T-helper 17 cell (primary cell): ENCODE results near the gene STRA6. TPM values are rescaled to one million over a fixed set of nuclear protein-coding genes. Genes with fewer than 3 reads are reported as not detected.

Experiments used
- ATAC-seq: fragments of 150-1000 bp; cut with Tn5 transposase; 2 replicates; pipeline ENCODE4 v1.10.0; 2021; ENCODE audit warnings: mild to moderate bottlenecking, moderate library complexity
- DNase-seq, 3 donors: peaks; one replicate each; pipeline versions ENCODE4 v3.0.0 to v3.0.0-alpha.2; 2020 to 2021
- H3K9me3 ChIP-seq: one replicate; pipeline ENCODE4 v1.7.0; 2013; ENCODE audit warnings: low read length, mild to moderate bottlenecking; ENCODE audit not compliant: control insufficient read depth, poor library complexity, severe bottlenecking
- H3K27ac Mint-ChIP-seq: one replicate; pipeline ENCODE4 v1.8.0; 2022; ENCODE audit warnings: mild to moderate bottlenecking, moderate library complexity, mixed read lengths
- H3K27me3 Mint-ChIP-seq: one replicate; pipeline ENCODE4 v1.8.0; 2022; ENCODE audit warnings: mixed read lengths
- H3K36me3 Mint-ChIP-seq: one replicate; pipeline ENCODE4 v1.8.0; 2022; ENCODE audit warnings: low read depth, mixed read lengths
- H3K4me1 Mint-ChIP-seq: one replicate; pipeline ENCODE4 v1.8.0; 2022; ENCODE audit warnings: mild to moderate bottlenecking, mixed read lengths
- H3K4me3 Mint-ChIP-seq: one replicate; pipeline ENCODE4 v1.8.0; 2022; ENCODE audit warnings: mild to moderate bottlenecking, moderate library complexity, mixed read lengths
- total RNA-seq, 4 donors: library from RNA in 2 of 4; stranded (reverse) in 2 of 4; gene quantifications; one replicate each; pipeline ENCODE4 v1.2.3 and lab custom pipeline; 2022 to 2026

The STRA6 gene
- total RNA-seq, 2 donors from 2014 or later: not detected

DNA sequence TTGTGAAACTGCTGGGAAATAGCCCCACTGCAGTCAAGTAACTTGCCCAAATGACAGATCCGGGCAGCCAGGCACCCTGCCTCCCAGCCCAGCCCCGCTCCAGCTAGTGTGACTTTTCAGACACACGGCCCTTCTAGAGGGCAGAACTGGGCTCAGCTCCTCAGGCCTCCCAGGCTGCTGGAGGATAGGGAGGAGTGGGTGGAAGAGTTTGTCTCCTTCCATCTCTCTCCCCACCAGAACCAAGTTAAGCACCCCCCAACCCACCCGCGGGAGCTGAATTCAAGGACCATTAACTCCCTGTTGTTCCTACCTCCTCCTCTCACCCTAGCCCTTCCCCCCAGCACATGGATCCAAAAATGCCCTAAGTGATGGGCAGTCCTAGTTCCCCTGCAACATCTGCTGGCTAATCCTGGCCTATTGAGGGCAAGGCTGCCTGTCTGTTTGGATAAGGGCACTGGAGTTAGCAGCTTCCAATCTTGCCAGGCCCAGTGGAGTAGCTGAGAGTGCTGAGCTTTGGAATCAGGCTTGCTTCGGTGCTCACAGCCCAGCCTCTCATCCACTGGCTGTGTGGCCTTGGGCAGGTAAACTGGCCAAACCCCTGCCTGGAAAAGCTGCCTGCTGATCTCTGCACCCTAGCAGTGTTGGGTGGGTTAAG is 36.6 kb upstream of the STRA6 start:
- no peak overlapping the region for H3K4me3 Mint-ChIP-seq
- peaks cover 2% of the 10 kb centered on the region for H3K4me1 Mint-ChIP-seq
- H3K36me3 Mint-ChIP-seq: peaks cover 11% of the 10 kb centered on the region
- ATAC-seq (no peak), DNase-seq (no peak)
- H3K27ac Mint-ChIP-seq: no peak overlapping the region
- peaks cover 42% of the 10 kb centered on the region for H3K27me3 Mint-ChIP-seq
- H3K9me3 ChIP-seq: no peaks in the 10 kb centered on the region

GRCh38 chr15:74235962-74236361 is 33.4 kb upstream of the STRA6 start, which contains the start of gene CCDC33:
TSS of gene CCDC33 (plus strand) at chr15:74236326. CDS start at chr15:74236720, 394 bp downstream.
- H3K4me1 Mint-ChIP-seq: no peaks in the 10 kb centered on the region
- no peak for DNase-seq
- peaks cover 36% of the 10 kb centered on the region for H3K27me3 Mint-ChIP-seq
- ATAC-seq: no peak
- H3K4me3 Mint-ChIP-seq: no peak within 1 kb of the TSS
- no peaks in the 10 kb centered on the region for H3K36me3 Mint-ChIP-seq
- H3K27ac Mint-ChIP-seq: no peak within 1 kb of the TSS
- H3K9me3 ChIP-seq: no peaks in the 10 kb centered on the region

DNA sequence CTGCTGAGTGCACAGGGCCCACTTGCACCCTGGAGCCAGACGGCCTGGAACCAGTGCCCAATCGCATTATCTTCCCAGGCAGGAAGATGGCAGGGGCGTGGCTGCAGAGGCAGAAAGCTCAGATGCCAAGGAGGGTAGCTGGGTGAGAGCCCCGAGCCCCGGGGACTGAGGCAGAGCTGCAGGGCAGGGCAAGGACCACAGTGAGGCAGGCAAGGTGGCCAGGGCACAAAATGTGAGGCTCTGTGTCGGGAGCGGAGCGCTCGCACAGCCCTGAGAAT is 31.9 kb upstream of the STRA6 start:
- H3K27ac Mint-ChIP-seq: no peak overlapping the region
- no peaks in the 10 kb centered on the region for H3K36me3 Mint-ChIP-seq
- no peak overlapping the region for H3K4me3 Mint-ChIP-seq
- no peaks in the 10 kb centered on the region for H3K4me1 Mint-ChIP-seq
- H3K9me3 ChIP-seq: no peaks in the 10 kb centered on the region
- no peak for DNase-seq
- no peak for ATAC-seq
- peaks cover 48% of the 10 kb centered on the region for H3K27me3 Mint-ChIP-seq

GRCh38 chr15:74233851-74234597 is 31.4 kb upstream of the STRA6 start:
- H3K4me3 Mint-ChIP-seq: no peak overlapping the region
- H3K4me1 Mint-ChIP-seq: no peaks in the 10 kb centered on the region
- peaks cover 50% of the 10 kb centered on the region for H3K27me3 Mint-ChIP-seq
- H3K36me3 Mint-ChIP-seq: no peaks in the 10 kb centered on the region
- ATAC-seq (no peak), DNase-seq (no peak)
- no peak overlapping the region for H3K27ac Mint-ChIP-seq
- no peaks in the 10 kb centered on the region for H3K9me3 ChIP-seq

- Mint-ChIP-seq H3K27me3 (peaks cover 51% of the 10 kb centered on the region), H3K27ac (no peak overlapping the region), H3K4me3 (no peak overlapping the region), H3K36me3 (no peaks in the 10 kb centered on the region), H3K4me1 (no peaks in the 10 kb centered on the region)
- H3K9me3 ChIP-seq: no peaks in the 10 kb centered on the region
- DNase-seq (no peak), ATAC-seq (no peak)
These were observed 30.8 kb upstream of the STRA6 start for GRCh38 chr15:74233373-74233772.

- no peaks in the 10 kb centered on the region for H3K36me3 Mint-ChIP-seq
- peaks cover 66% of the 10 kb centered on the region for H3K27me3 Mint-ChIP-seq
- no peak overlapping the region for H3K4me3 Mint-ChIP-seq
- ATAC-seq (no peak), DNase-seq (no peak)
- no peaks in the 10 kb centered on the region for H3K4me1 Mint-ChIP-seq
- no peaks in the 10 kb centered on the region for H3K9me3 ChIP-seq
- no peak overlapping the region for H3K27ac Mint-ChIP-seq
These were observed 28.9 kb upstream of the STRA6 start for GRCh38 chr15:74231475-74231874.

GRCh38 chr15:74229686-74230085 is 27.1 kb upstream of the STRA6 start:
- peaks cover 81% of the 10 kb centered on the region for H3K27me3 Mint-ChIP-seq
- H3K36me3 Mint-ChIP-seq: no peaks in the 10 kb centered on the region
- H3K4me1 Mint-ChIP-seq: no peaks in the 10 kb centered on the region
- H3K9me3 ChIP-seq: no peaks in the 10 kb centered on the region
- DNase-seq (no peak), ATAC-seq (no peak)
- H3K4me3 Mint-ChIP-seq: no peak overlapping the region
- H3K27ac Mint-ChIP-seq: no peak overlapping the region

GRCh38 chr15:74228723-74229081 is 26.1 kb upstream of the STRA6 start:
- H3K9me3 ChIP-seq: no peaks in the 10 kb centered on the region
- no peak overlapping the region for H3K4me3 Mint-ChIP-seq
- H3K27ac Mint-ChIP-seq: no peak overlapping the region
- no peaks in the 10 kb centered on the region for H3K36me3 Mint-ChIP-seq
- DNase-seq: no peak
- H3K27me3 Mint-ChIP-seq: peaks cover 85% of the 10 kb centered on the region
- no peak for ATAC-seq
- peaks cover 2% of the 10 kb centered on the region for H3K4me1 Mint-ChIP-seq

DNA sequence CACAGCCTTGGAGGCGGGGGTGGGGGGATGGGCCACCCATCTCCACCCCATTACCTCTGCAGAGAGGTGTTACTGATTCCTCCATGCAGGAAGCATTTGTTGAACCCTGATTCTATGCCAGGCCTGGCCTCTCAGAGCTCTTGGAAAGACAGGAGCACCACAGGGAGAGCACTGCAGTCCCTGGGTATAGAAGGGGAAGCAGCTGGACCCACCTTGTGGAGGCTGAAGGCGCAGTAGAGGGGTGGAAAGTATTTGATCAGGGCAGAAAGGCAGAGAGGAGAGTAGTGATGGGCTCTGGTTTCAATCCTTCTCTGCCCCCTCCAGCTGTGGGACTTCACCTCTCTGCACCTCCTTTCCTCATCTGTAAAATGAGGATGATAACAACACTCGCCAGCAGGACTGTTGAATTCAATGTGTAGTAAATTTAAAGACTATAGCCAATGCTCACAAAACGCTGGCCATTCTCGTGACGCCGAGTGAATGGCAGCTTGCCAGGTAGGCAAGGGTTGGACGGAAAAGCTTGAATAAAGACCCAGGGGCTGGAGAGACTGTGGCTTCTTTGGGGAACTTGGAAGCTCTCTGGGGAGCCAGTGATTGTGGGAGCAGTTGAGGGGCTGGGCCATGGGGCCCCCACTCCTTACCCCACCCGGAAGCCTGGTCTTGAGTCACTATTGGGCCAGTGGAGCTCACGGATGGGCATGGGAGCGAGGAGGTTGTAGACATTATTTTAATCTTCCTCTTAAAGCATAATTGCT is 25.6 kb upstream of the STRA6 start:
- no peak overlapping the region for H3K27ac Mint-ChIP-seq
- H3K4me3 Mint-ChIP-seq: no peak overlapping the region
- DNase-seq: no peak
- peaks cover 3% of the 10 kb centered on the region for H3K4me1 Mint-ChIP-seq
- no peaks in the 10 kb centered on the region for H3K36me3 Mint-ChIP-seq
- H3K9me3 ChIP-seq: no peaks in the 10 kb centered on the region
- peaks cover 88% of the 10 kb centered on the region for H3K27me3 Mint-ChIP-seq
- no peak for ATAC-seq

DNA sequence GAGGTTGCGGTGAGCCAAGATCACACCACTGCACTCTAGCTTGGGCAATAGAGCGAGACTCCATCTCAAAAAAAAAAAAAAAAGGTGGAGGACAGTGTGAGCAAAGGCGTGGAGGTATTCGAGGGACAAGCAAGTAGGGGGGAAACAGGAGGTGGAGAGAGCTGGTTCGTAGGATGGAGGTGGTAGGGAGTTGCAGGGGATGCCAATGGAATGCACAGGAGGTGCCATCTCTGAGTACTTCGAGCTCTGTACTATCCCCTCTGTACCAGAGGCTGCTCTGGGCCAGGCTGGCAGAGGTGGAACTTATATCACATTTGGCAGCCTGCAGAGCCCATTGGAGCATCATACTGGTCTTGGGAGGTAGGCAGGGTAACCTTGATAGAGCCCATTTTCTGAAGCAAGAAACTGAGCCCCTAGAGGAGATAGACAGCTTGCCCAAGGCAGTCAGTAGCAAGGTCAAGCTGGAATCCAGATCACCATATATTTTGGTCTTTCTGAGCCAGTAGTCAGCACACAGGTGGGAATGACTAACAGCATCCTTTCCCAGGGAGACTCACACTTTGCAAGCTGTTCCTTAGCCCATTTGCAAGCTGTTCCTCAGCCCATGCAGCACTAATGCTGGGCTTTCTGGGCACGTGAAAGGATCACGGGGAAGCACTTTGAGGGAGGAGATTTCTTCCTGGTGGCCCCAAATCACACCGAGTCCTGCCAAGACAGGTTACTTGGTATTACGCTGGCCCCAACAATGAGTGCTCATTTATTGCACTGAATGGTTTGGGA is 24.4 kb upstream of the STRA6 start:
- DNase-seq (no peak), ATAC-seq (no peak)
- no peaks in the 10 kb centered on the region for H3K36me3 Mint-ChIP-seq
- H3K27me3 Mint-ChIP-seq: peaks cover 83% of the 10 kb centered on the region
- no peak overlapping the region for H3K4me3 Mint-ChIP-seq
- peaks cover 3% of the 10 kb centered on the region for H3K4me1 Mint-ChIP-seq
- no peak overlapping the region for H3K27ac Mint-ChIP-seq
- no peaks in the 10 kb centered on the region for H3K9me3 ChIP-seq

- H3K36me3 Mint-ChIP-seq: no peaks in the 10 kb centered on the region
- peaks cover 72% of the 10 kb centered on the region for H3K27me3 Mint-ChIP-seq
- DNase-seq (no peak), ATAC-seq (no peak)
- no peak overlapping the region for H3K4me3 Mint-ChIP-seq
- H3K9me3 ChIP-seq: no peaks in the 10 kb centered on the region
- no peak overlapping the region for H3K27ac Mint-ChIP-seq
- H3K4me1 Mint-ChIP-seq: peaks cover 3% of the 10 kb centered on the region
These were observed 23.3 kb upstream of the STRA6 start for GRCh38 chr15:74225928-74226327.

- Mint-ChIP-seq H3K27ac (no peak overlapping the region), H3K36me3 (no peaks in the 10 kb centered on the region), H3K27me3 (peaks cover 60% of the 10 kb centered on the region), H3K4me3 (no peak overlapping the region), H3K4me1 (peaks cover 3% of the 10 kb centered on the region)
- no peaks in the 10 kb centered on the region for H3K9me3 ChIP-seq
- no peak for DNase-seq
- ATAC-seq: no peak
These were observed 19.9 kb upstream of the STRA6 start for GRCh38 chr15:74222240-74223119.
